Measurements from ENCODE around the gene D2HGDH. TPM values are rescaled to one million over a fixed set of nuclear protein-coding genes. Genes with fewer than 3 reads are reported as not detected.

The D2HGDH gene
- total and polyA plus RNA-seq, 2 experiments from 2014 or later, result 9.7 to 19.1 TPM

GRCh38 chr2:241775223-241776177, 41.1 kb downstream of the D2HGDH start:
- peak overlapping the region; percentile 45; the same call in 1 of the 2 replicates for H2AFZ ChIP-seq
- peak overlapping the region; percentile 70 for H3K4me2 ChIP-seq (ENCODE audit: unreplicated experiment)
- H3K9me2 ChIP-seq (ENCODE audit: insufficient read depth), result no peaks in the 10 kb centered on the region
- no peaks in the 10 kb centered on the region for H3K79me2 ChIP-seq (ENCODE audit: insufficient read depth)
- H3K4me3 ChIP-seq, result no peak overlapping the region
- 74 to 75% methylated on average over 30 to 34 of the region's 34 CpGs for WGBS, 2 experiments (ENCODE audit: low coverage in 1 of 2, low lambda C conversion rate in 2 of 2, missing lambda C conversion rate in 2 of 2)
- in situ Hi-C loops (cut with MboI), result no loop called here
- TF ChIP-seq EZH2 (IDR thresholded peaks at IDR 0.05; ENCODE audit: insufficient read depth, poor library complexity, severe bottlenecking) (no peak), EZH2phosphoT487 (IDR thresholded peaks at IDR 0.05; ENCODE audit: insufficient read depth, low read depth) (no peak)
- no peaks in the 10 kb centered on the region for H4K20me1 ChIP-seq (ENCODE audit: insufficient read depth)
- DNase-seq, result peak; percentile 17
- H3K27ac ChIP-seq, result no peak overlapping the region
- no peaks in the 10 kb centered on the region for H3K36me3 ChIP-seq (ENCODE audit: low read depth)
- H3K4me1 ChIP-seq (ENCODE audit: insufficient read depth), result peaks cover 10% of the 10 kb centered on the region
- H3F3A ChIP-seq (ENCODE audit: insufficient read depth), result no peaks in the 10 kb centered on the region
- no peaks in the 10 kb centered on the region for H3K9me3 ChIP-seq (ENCODE audit: low read depth)
- H3K9ac ChIP-seq, result peak overlapping the region; percentile 48
- no peaks in the 10 kb centered on the region for H3K27me3 ChIP-seq (replicated peaks; ENCODE audit: insufficient read depth)

- H3K27ac ChIP-seq, result no peak within 1 kb of the TSS
- H4K20me1 ChIP-seq (ENCODE audit: insufficient read depth), result no peaks in the 10 kb centered on the region
- TF ChIP-seq EZH2 (IDR thresholded peaks at IDR 0.05; ENCODE audit: insufficient read depth, poor library complexity, severe bottlenecking) (no peak), EZH2phosphoT487 (IDR thresholded peaks at IDR 0.05; ENCODE audit: insufficient read depth, low read depth) (no peak)
- no peak within 1 kb of the TSS for H3K4me2 ChIP-seq (ENCODE audit: unreplicated experiment)
- no peak within 1 kb of the TSS for H3K4me3 ChIP-seq
- peaks cover 10% of the 10 kb centered on the region for H3K4me1 ChIP-seq (ENCODE audit: insufficient read depth)
- no peaks in the 10 kb centered on the region for H3K36me3 ChIP-seq (ENCODE audit: low read depth)
- H3K27me3 ChIP-seq (replicated peaks; ENCODE audit: insufficient read depth), result no peaks in the 10 kb centered on the region
- no peaks in the 10 kb centered on the region for H3F3A ChIP-seq (ENCODE audit: insufficient read depth)
- no peak for DNase-seq
- H3K9me2 ChIP-seq (ENCODE audit: insufficient read depth), result no peaks in the 10 kb centered on the region
- H3K9ac ChIP-seq, result no peak within 1 kb of the TSS
- in situ Hi-C loops (cut with MboI), result no loop called here
- WGBS, 2 experiments (ENCODE audit: low coverage in 1 of 2, low lambda C conversion rate in 2 of 2, missing lambda C conversion rate in 2 of 2), result 77 to 79% methylated on average over 26 to 27 of the region's 27 CpGs
- no peaks in the 10 kb centered on the region for H3K79me2 ChIP-seq (ENCODE audit: insufficient read depth)
- no peaks in the 10 kb centered on the region for H3K9me3 ChIP-seq (ENCODE audit: low read depth)
- no peak within 1 kb of the TSS for H2AFZ ChIP-seq
Measured at GRCh38 chr2:241776336-241777169, 42.1 kb downstream of the D2HGDH start, which contains the start of gene GAL3ST2. TSS of gene GAL3ST2 (plus strand) at chr2:241776822. CDS start at chr2:241776956, 134 bp downstream.

- TF ChIP-seq EZH2 (IDR thresholded peaks at IDR 0.05; ENCODE audit: insufficient read depth, poor library complexity, severe bottlenecking) (no peak), EZH2phosphoT487 (IDR thresholded peaks at IDR 0.05; ENCODE audit: insufficient read depth, low read depth) (no peak)
- Histone ChIP-seq H3K4me1 (ENCODE audit: insufficient read depth) (peaks cover 10% of the 10 kb centered on the region), H3K9me2 (ENCODE audit: insufficient read depth) (no peaks in the 10 kb centered on the region), H3K9ac (no peak overlapping the region), H3K36me3 (ENCODE audit: low read depth) (no peaks in the 10 kb centered on the region), H3K27me3 (replicated peaks; ENCODE audit: insufficient read depth) (no peaks in the 10 kb centered on the region), H3K27ac (no peak overlapping the region), H3K9me3 (ENCODE audit: low read depth) (no peaks in the 10 kb centered on the region), H3F3A (ENCODE audit: insufficient read depth) (no peaks in the 10 kb centered on the region), H3K4me3 (no peak overlapping the region), H3K4me2 (ENCODE audit: unreplicated experiment) (no peak overlapping the region), H2AFZ (no peak overlapping the region), H4K20me1 (ENCODE audit: insufficient read depth) (no peaks in the 10 kb centered on the region), H3K79me2 (ENCODE audit: insufficient read depth) (no peaks in the 10 kb centered on the region)
- DNase-seq, result no peak
- in situ Hi-C loops (cut with MboI), result no loop called here
- WGBS, 2 experiments (ENCODE audit: low coverage in 1 of 2, low lambda C conversion rate in 2 of 2, missing lambda C conversion rate in 2 of 2), result 74 to 78% methylated on average over 21 to 22 of the region's 22 CpGs
Measured at GRCh38 chr2:241777170-241777685, 42.8 kb downstream of the D2HGDH start.

All from GM23248 (cell line).